Chondrocyte (in vitro differentiated cells): ENCODE measurements around the gene PDZRN3. TPM values are rescaled to one million over a fixed set of nuclear protein-coding genes. Genes with fewer than 3 reads are reported as not detected.

Experiments
- DNase-seq: peaks from one replicate; pipeline ENCODE4 v3.0.0; 2021; ENCODE audit warnings: mixed read lengths, low spot score
- H3K27ac Mint-ChIP-seq: one replicate; pipeline ENCODE4 v1.8.0; 2021; ENCODE audit warnings: mild to moderate bottlenecking, moderate library complexity, mixed read lengths; ENCODE audit not compliant: unreplicated experiment
- H3K27me3 Mint-ChIP-seq: 2 replicates; pipeline ENCODE4 v1.8.0; 2021; ENCODE audit warnings: low read depth, mixed read lengths
- H3K36me3 Mint-ChIP-seq: 2 replicates; pipeline ENCODE4 v1.8.0; 2021; ENCODE audit warnings: low read depth, mixed read lengths
- H3K4me1 Mint-ChIP-seq: 2 replicates; pipeline ENCODE4 v1.8.0; 2021; ENCODE audit warnings: low read depth, mild to moderate bottlenecking, mixed read lengths
- H3K4me3 Mint-ChIP-seq: one replicate; pipeline ENCODE4 v1.8.0; 2021; ENCODE audit warnings: mild to moderate bottlenecking, moderate library complexity, mixed read lengths; ENCODE audit not compliant: unreplicated experiment
- H3K9me3 Mint-ChIP-seq: 2 replicates; pipeline ENCODE4 v1.8.0; 2021; ENCODE audit warnings: low read depth, mixed read lengths
- total RNA-seq: library from RNA; stranded (reverse); gene quantifications from 3 replicates; pipeline ENCODE4 v1.2.1, GENCODE V29; 2021
- TF ChIP-seq, protein P1 (sequence below): fragments of 200-600 bp; sonication (generic); IDR thresholded peaks from 2 replicates; pipeline ENCODE4 v1.5.0; 2021; ENCODE audit warnings: antibody characterized with exemption, mild to moderate bottlenecking, moderate library complexity

The PDZRN3 gene
- total RNA-seq, 1 donor from 2014 or later, result 19.4 TPM

- Mint-ChIP-seq H3K4me3 (no peak overlapping the region), H3K27ac (no peak overlapping the region), H3K4me1 (peaks cover 61% of the 10 kb centered on the region), H3K9me3 (peaks cover 3% of the 10 kb centered on the region), H3K27me3 (no peaks in the 10 kb centered on the region), H3K36me3 (no peaks in the 10 kb centered on the region)
- no peak for DNase-seq
- TF ChIP-seq, protein P1, sequence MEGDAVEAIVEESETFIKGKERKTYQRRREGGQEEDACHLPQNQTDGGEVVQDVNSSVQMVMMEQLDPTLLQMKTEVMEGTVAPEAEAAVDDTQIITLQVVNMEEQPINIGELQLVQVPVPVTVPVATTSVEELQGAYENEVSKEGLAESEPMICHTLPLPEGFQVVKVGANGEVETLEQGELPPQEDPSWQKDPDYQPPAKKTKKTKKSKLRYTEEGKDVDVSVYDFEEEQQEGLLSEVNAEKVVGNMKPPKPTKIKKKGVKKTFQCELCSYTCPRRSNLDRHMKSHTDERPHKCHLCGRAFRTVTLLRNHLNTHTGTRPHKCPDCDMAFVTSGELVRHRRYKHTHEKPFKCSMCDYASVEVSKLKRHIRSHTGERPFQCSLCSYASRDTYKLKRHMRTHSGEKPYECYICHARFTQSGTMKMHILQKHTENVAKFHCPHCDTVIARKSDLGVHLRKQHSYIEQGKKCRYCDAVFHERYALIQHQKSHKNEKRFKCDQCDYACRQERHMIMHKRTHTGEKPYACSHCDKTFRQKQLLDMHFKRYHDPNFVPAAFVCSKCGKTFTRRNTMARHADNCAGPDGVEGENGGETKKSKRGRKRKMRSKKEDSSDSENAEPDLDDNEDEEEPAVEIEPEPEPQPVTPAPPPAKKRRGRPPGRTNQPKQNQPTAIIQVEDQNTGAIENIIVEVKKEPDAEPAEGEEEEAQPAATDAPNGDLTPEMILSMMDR, result no peak
These were observed 114.0 kb downstream of the PDZRN3 start for GRCh38 chr3:73510784-73511183.

DNA sequence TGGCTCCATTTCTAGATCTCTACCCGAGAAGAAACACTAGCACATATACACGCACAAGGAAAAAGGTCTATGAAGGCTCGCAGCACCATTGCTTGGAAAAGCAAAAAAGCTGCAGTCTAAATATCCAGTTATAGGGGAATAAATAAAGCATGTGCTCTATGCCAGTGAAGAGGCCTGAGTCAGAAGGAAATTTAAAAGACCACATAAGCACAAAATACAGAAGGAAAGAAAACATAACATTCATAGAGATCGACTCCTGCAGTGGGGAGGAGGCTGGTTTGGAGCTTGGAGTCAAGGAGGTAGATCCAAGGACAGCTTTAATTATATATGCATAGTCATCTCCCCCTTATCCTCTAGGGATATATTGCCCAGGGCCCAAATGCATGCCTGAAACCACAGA is 114.4 kb downstream of the PDZRN3 start:
- TF ChIP-seq, protein P1, result no peak
- Mint-ChIP-seq H3K9me3 (peaks cover 1% of the 10 kb centered on the region), H3K4me1 (peaks cover 56% of the 10 kb centered on the region), H3K36me3 (no peaks in the 10 kb centered on the region), H3K27ac (peak overlapping the region; percentile 0), H3K4me3 (no peak overlapping the region), H3K27me3 (no peaks in the 10 kb centered on the region)
- no peak for DNase-seq

DNA sequence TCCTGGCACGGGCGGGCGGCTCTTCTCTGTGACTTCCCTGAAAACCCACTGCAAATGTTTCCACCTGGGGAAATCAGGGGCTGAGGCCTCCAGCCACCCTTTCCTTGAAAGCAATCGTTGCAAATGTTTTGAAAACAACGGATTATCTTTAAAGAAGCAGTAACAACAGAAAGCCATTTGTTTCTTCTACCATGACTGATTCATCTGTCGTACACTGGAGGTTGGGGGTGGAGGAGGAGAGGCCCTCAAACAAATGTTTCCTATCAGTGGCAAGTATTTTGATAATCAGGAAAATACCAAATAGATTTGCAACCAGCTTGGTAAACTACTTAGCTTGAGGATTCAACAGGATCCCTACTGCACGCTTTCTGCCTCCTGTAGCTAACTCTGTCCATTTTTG is 114.9 kb downstream of the PDZRN3 start:
- Mint-ChIP-seq H3K4me1 (peaks cover 59% of the 10 kb centered on the region), H3K4me3 (no peak overlapping the region), H3K27ac (no peak overlapping the region), H3K9me3 (no peaks in the 10 kb centered on the region), H3K36me3 (no peaks in the 10 kb centered on the region), H3K27me3 (no peaks in the 10 kb centered on the region)
- no peak for DNase-seq
- TF ChIP-seq, protein P1, result no peak

DNA sequence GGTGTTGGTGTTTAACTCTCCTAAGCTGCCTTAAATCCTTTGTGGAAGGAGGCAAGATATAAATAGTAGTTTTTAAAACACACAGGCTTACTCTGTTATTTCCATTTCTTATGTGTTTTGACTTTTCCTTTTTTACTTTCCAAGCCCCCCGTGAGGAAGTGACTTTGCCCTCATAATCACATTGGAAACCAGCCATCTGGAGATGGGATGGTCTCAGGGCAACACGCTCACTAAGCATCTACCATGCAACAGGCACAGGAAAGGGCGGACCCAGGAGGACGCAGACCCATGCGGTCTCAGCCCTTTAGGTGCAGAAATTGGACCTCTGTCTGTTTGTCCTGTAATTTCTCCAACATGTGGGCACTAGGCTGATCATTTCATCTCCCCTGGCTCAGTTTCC is 115.7 kb downstream of the PDZRN3 start:
- H3K4me1 Mint-ChIP-seq, result peaks cover 66% of the 10 kb centered on the region
- no peaks in the 10 kb centered on the region for H3K36me3 Mint-ChIP-seq
- TF ChIP-seq, protein P1, result no peak

DNA sequence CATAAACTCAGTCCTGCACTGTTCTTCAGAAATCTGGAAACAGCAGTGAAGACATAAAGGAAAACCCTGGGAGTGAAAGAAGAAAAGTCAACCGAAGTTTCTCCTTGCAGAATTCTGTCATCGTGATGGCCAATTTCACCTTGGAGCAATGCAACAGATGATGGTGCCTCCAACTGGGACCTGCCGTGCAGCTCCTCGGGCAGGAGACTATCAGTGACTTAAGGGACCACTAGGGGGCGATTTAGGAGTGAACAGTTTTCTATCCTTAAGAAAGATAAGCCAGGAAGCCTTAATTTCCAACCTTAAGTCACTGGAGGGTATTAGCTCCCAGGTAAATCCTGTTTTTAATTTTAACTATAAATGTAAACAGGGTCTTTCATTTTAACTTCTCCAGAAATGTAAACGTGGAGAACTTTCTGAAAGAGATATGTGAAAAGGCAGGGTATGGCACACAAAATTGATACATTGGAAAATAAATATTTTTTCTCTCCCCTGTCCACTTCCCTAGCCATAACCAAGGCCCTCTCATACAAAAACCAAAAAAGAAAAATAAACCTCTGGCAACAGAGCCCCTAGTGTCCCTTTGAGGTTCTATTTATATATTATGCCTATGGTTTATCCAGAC is 116.3 kb downstream of the PDZRN3 start:
- H3K9me3 Mint-ChIP-seq, result no peaks in the 10 kb centered on the region
- TF ChIP-seq, protein P1, result peak; percentile 89
- DNase-seq, result no peak
- no peaks in the 10 kb centered on the region for H3K36me3 Mint-ChIP-seq
- peaks cover 70% of the 10 kb centered on the region for H3K4me1 Mint-ChIP-seq
- H3K4me3 Mint-ChIP-seq, result no peak overlapping the region
- peak overlapping the region; percentile 67 for H3K27ac Mint-ChIP-seq
- H3K27me3 Mint-ChIP-seq, result no peaks in the 10 kb centered on the region

More for the DNA sequence above, 115.7 kb downstream of the PDZRN3 start:
- no peak overlapping the region for H3K4me3 Mint-ChIP-seq
- DNase-seq, result no peak
- H3K27ac Mint-ChIP-seq, result no peak overlapping the region
- H3K9me3 Mint-ChIP-seq, result no peaks in the 10 kb centered on the region
- H3K27me3 Mint-ChIP-seq, result no peaks in the 10 kb centered on the region
